GM23248 (cell line): ENCODE measurements around the gene OR10G3.

Experiments
- EZH2 ChIP-seq: fragments of 200-600 bp; sonication (generic); IDR thresholded peaks from 2 replicates; pipeline ENCODE4 v1.6.1; 2018; ENCODE audit warnings: antibody characterized with exemption, mild to moderate bottlenecking; ENCODE audit not compliant: insufficient read depth, poor library complexity, severe bottlenecking
- EZH2phosphoT487 ChIP-seq: fragments of 200-600 bp; sonication (generic); IDR thresholded peaks from 2 replicates; pipeline ENCODE4 v1.6.1; 2018; ENCODE audit warnings: antibody characterized with exemption, moderate library complexity, mild to moderate bottlenecking, low read depth; ENCODE audit not compliant: insufficient read depth

DNA sequence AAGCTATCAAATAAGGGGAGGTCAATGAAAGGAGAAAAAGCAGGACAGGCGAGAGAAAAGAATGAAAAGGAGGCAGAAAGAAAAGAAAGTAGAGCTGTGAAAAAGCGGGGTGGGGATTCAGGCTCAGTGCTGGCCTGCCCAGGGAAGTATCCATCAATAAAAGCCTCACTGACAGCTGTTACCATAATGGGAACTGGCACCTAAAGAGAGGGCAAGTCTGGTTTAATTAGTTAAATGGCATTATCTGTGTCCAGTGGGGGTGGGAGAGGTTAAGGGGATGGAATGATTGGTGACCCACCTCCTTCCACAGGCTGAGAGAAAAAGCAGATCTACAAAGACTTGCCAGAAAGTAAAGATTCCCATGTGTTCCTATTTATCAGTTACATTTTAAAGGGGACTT is 61.2 kb downstream of the OR10G3 start:
- TF ChIP-seq EZH2 (no peak), EZH2phosphoT487 (no peak)
